Measurements from ENCODE around the gene ZNF467.

Gene ZNF467

DNA sequence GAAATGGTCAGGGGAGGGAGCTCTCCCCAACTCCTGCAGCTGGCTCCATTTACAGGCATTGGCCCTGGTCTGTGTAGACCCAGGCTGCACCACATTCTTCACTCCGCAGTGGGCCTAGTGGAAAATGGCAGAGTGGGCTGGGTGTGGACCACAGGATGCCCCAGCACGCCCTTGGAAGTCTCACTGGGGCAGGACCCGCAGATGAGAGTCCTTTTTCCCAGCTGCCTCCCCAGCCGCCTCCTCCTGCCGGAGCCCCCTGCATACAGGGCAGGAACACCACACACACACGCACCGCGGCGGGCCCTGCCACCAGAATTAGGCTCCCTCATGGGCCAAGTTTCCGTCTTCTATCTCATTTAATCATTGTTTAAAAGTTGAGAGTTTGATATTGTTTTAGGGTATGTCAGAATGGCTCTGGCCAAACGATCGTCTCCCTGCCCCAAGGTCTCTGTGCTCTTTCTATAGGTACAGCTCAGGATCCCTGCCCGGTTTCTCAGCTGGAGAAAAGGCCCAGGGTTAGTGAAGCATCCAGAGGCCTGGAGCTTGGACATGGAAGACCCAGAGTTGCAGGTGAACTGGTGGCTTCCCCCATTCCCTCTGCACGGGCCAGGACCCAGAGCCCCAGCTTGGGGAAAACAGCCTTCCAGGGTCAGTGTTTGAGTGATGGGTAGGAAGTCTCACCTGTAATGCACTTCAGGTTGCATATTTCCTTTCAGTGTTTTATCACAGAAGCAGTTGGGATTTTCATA lies 42.0 kb downstream of the ZNF467 start:
- no peak overlapping the region for H3K4me3 ChIP-seq
- H3K27ac ChIP-seq: no peak overlapping the region
- no peaks in the 10 kb centered on the region for H3K27me3 ChIP-seq
- no peak for TF ChIP-seq Cebpa-rat (IDR thresholded peaks at IDR 0.05)
- peaks cover 89% of the 10 kb centered on the region for H3K36me3 ChIP-seq
- H3K4me2 ChIP-seq: no peak overlapping the region
- no peaks in the 10 kb centered on the region for H4K20me1 ChIP-seq
- no peak overlapping the region for H3K9ac ChIP-seq
- H3K9me3 ChIP-seq: no peaks in the 10 kb centered on the region
- H3K4me1 ChIP-seq: peaks cover 31% of the 10 kb centered on the region

- no peak for TF ChIP-seq Cebpa-rat (IDR thresholded peaks at IDR 0.05)
- Histone ChIP-seq H3K9ac (no peak overlapping the region), H3K4me1 (peaks cover 27% of the 10 kb centered on the region), H3K4me3 (no peak overlapping the region), H4K20me1 (no peaks in the 10 kb centered on the region), H3K27me3 (no peaks in the 10 kb centered on the region), H3K36me3 (peaks cover 99% of the 10 kb centered on the region), H3K27ac (no peak overlapping the region), H3K4me2 (no peak overlapping the region), H3K9me3 (no peaks in the 10 kb centered on the region)
Observed at GRCh38 chr7:149729983-149730801, 43.2 kb downstream of the ZNF467 start.

GRCh38 chr7:149729586-149729982 lies 43.8 kb downstream of the ZNF467 start:
- H3K4me2 ChIP-seq: no peak overlapping the region
- H3K4me1 ChIP-seq: peaks cover 27% of the 10 kb centered on the region
- H3K36me3 ChIP-seq: peaks cover 100% of the 10 kb centered on the region
- no peaks in the 10 kb centered on the region for H3K27me3 ChIP-seq
- H3K9ac ChIP-seq: no peak overlapping the region
- H4K20me1 ChIP-seq: no peaks in the 10 kb centered on the region
- no peak overlapping the region for H3K27ac ChIP-seq
- H3K9me3 ChIP-seq: no peaks in the 10 kb centered on the region
- H3K4me3 ChIP-seq: no peak overlapping the region
- no peak for TF ChIP-seq Cebpa-rat (IDR thresholded peaks at IDR 0.05)

DNA sequence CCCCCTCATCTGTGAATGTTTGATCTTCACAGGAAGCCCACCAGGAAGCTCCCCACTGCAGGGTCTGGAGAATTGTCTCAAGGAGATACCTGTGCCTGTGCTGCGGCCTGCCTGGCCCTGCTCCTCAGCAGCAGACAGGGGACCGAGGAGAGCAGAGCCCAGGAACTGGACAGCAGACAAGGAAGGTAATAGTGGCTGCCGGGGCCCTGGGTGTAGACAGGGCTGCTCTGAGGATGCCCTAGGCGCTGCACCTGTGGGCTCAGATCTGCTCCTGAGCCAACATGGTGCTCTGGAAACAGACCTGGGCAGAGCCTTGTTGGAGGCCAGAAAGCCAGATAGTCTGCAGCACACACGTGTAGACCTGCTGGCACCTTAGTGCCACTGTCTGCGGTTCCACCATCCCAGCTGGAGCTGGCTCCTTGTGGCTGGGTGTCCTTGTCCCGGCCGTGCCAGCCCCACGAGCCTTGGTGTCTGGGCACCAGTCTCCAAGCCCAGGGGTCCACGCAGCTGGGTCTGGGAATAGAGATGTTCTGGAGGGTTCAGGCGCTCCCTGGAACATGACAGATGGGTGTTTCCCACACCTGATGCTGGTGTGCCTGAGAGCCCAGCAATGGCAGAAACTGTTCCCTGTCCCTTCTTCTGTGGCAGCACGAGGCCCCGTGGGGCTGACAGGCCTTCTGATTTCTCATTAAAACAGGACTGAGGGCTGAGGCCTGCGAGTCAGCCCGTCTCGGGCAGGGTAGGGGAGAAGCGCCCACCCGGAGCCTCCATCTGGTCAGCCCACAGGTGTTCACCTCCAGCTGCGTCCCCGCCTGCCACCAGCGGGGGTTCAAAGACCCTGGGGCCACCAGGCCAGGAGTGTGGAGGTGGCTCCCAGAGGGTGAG lies 44.7 kb downstream of the ZNF467 start:
- Histone ChIP-seq H3K9me3 (no peaks in the 10 kb centered on the region), H3K36me3 (peaks cover 100% of the 10 kb centered on the region), H3K4me2 (no peak overlapping the region), H3K9ac (no peak overlapping the region), H3K27ac (no peak overlapping the region), H3K4me1 (peaks cover 21% of the 10 kb centered on the region), H3K4me3 (no peak overlapping the region), H3K27me3 (no peaks in the 10 kb centered on the region), H4K20me1 (no peaks in the 10 kb centered on the region)
- TF ChIP-seq Cebpa-rat (IDR thresholded peaks at IDR 0.05): no peak

DNA sequence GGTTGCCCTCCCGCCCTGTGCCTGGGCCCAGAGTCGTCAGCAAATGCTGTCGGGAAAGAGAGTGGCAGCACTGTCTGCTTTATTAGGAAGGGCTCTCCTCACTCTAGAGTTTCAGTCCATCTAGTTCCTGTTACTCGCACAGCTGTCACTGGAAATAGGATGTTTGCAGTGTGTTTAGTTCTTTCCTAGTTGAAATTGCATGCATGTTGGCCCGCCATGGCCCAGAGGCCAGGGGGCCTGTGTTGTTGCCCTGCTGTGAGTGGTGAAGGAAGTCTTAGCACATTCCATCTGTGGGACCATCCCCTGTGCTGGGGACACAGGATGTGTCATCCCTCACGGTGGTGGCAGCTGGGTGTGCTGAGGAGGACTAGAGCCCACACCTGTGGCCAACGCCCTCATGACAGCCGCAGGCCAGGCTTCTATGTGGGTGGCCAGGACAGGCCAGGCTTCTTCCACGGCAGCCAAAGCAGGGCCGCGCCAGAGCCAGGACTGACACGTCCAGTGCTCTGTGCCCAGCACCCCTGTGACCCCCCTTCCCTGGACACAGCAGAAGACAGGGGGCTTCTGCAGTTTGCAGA lies 45.4 kb downstream of the ZNF467 start:
- Histone ChIP-seq H3K36me3 (peaks cover 100% of the 10 kb centered on the region), H3K9ac (no peak overlapping the region)

DNA sequence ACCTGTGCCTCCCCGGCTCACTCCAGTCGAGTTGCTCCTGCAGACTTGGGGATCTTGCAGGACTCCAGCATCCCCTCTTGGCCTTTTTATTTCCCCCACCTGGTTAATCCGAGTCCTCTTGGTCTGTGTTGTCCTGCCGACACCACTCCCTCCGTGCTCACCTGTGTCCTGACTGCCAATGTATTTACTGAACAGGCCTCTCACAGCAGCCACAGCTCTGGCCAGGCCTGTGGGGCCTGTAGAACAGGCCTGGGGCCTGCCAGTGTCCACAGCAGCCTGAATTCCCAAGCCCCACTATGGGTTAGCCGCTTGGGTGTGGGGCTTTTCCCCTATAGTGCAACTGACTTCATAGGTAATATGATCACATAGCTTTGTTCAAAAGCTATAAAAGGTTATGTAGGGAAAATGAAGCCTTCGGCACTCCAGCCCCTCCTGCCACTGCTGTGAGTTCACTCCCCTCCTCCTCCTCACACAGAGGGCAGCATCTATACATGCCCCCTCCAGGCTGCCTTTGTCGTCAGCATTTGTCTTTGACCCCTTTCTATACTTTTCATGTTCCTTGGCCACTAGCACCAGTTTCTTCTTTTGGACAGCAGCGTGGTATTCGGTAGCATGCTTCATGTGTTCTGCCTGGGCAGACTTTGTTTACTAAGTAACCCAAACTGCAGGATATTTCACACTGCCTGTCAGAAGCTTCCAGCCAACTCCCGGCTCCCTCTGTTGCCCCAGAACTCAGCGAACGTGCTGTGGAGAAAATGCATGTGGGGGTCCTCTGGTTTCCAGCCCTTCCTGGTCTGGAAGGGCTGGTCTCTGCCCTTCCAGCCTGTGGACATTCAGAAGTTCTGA lies 46.1 kb downstream of the ZNF467 start:
- Histone ChIP-seq H3K4me2 (no peak overlapping the region), H3K27ac (no peak overlapping the region), H4K20me1 (no peaks in the 10 kb centered on the region; the same call in 1 of the 2 replicates), H3K36me3 (peaks cover 100% of the 10 kb centered on the region), H3K9ac (no peak overlapping the region), H3K9me3 (no peaks in the 10 kb centered on the region), H3K27me3 (no peaks in the 10 kb centered on the region), H3K4me3 (no peak overlapping the region), H3K4me1 (peaks cover 16% of the 10 kb centered on the region)
- TF ChIP-seq Cebpa-rat (IDR thresholded peaks at IDR 0.05): no peak

More for the DNA sequence above, 45.4 kb downstream of the ZNF467 start:
- Histone ChIP-seq H3K27me3 (no peaks in the 10 kb centered on the region), H3K27ac (no peak overlapping the region), H4K20me1 (no peaks in the 10 kb centered on the region), H3K4me1 (peaks cover 16% of the 10 kb centered on the region), H3K9me3 (no peaks in the 10 kb centered on the region), H3K4me2 (no peak overlapping the region), H3K4me3 (no peak overlapping the region)
- no peak for TF ChIP-seq Cebpa-rat (IDR thresholded peaks at IDR 0.05)

DNA sequence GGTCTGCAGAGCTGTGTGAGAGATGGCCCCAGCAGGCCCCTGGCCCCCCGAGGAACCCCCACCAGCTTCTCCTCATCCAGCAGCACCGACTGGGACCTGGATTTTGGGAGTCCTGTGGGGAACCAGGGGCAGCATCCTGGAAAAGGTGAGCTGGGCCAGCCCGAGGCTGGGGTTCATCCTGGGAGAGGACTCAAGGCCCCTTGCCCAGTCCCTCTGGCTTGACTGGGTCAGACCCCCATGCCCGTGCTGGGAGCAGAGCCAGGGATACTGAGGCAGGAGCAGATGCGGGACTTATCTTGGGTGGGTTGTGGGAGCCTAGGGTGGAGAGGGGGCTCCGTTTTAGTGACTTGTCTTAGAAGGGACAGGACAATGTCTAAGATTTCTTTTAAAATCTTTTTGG lies 47.5 kb downstream of the ZNF467 start:
- TF ChIP-seq Cebpa-rat (IDR thresholded peaks at IDR 0.05): no peak
- Histone ChIP-seq H3K4me3 (no peak overlapping the region), H3K27me3 (no peaks in the 10 kb centered on the region), H3K27ac (peak overlapping the region; percentile 71; the same call in 1 of the 2 replicates), H3K36me3 (peaks cover 100% of the 10 kb centered on the region), H3K4me1 (peaks cover 24% of the 10 kb centered on the region), H3K4me2 (peak overlapping the region; percentile 50; the same call in 1 of the 2 replicates), H4K20me1 (peaks cover 4% of the 10 kb centered on the region; the same call in 1 of the 2 replicates), H3K9me3 (no peaks in the 10 kb centered on the region), H3K9ac (peak overlapping the region; percentile 58; the same call in 1 of the 2 replicates)

- Histone ChIP-seq H3K9ac (peak overlapping the region; percentile 58), H3K27ac (peak overlapping the region; percentile 71), H3K27me3 (no peaks in the 10 kb centered on the region), H3K4me2 (peak overlapping the region; percentile 50), H3K4me1 (peaks cover 29% of the 10 kb centered on the region), H4K20me1 (peaks cover 9% of the 10 kb centered on the region; the same call in 1 of the 2 replicates), H3K36me3 (peaks cover 100% of the 10 kb centered on the region), H3K4me3 (no peak overlapping the region), H3K9me3 (no peaks in the 10 kb centered on the region)
- TF ChIP-seq Cebpa-rat (IDR thresholded peaks at IDR 0.05): no peak
Observed at GRCh38 chr7:149725426-149725821, 48.0 kb downstream of the ZNF467 start.

All from BLaER1 (cell line).